ENCODE measurements around the gene ZNRF1.

The ZNRF1 gene

DNA sequence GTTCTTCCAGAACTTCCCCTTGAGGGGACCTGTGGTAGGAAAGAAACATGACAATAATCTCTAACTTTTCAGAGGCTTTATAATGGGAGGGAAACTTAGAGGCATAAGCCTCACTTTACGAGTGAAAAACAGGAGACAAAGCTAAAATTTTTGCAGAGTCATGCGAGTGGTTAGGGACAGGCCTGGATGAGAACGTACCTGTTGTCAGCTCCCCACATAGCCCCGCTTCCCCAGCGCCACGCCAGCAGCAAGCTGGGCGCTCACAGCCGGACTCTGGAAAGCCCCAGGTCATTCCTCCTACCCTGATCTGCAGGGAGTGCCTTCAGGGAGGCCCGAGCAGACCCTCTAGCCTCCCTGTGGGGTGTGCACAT lies 64.1 kb downstream of the ZNRF1 start:
- DNase-seq: no peak

DNA sequence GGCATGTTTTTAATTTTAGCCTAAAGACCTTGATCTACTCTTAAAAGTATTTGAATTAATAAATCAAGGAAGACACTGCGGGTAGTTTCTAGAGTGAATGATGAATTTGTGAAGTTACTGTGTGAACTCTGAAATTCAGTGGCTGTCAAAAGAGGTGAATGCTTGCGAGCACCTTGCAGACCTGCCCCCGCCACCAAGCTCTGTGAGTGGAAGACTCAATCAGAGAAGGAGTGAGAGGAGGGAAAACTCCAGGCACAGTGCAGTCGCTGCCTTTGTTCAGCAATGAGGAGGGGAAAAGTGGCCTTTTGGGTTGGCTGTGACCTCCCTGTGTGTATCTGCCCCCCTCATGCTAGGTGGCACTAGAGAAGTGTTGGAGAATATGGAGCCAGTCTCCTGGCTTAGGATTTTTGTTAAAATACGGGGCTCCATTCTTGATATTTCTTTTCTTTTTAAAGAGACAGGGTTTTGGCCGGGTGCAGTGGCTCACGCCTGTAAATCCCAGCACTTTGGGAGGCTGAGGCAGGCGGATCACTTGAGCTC lies 64.8 kb downstream of the ZNRF1 start:
- no peak for DNase-seq

DNA sequence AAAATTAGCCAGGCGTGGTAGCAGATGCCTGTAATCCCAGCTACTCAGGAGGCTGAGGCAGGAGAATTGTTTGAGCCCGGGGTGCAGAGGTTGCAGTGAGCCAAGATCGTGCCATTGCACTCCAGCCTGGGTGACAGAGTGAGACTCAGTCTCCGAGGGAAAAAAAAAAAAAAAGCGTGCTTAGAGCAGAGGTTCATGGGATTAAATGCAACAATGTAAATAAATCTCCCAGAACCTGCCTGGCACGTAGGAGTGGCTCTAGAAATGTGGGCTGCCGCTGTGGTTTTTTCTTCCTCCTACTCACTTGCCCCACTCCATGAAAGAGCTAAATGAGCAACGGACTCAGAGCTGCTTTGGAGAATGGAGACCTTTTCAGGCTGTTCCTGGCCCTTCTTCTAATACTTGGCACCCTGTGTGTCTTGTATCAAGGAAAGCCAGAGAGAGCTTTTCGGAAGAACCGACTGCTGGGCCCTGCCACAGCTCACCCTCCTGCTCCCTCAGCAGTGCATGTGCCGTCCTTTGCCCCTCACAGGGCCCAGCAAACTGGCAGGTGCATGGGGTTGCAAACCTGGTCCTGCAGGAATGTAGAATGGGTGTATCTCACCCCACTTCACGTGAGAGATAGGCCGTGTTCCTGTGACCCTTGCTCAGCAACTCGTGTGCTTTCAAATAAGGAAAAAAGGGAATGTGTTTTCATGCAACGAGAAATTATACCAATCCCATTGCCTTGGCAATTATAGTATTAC lies 65.8 kb downstream of the ZNRF1 start:
- no peak for DNase-seq

DNA sequence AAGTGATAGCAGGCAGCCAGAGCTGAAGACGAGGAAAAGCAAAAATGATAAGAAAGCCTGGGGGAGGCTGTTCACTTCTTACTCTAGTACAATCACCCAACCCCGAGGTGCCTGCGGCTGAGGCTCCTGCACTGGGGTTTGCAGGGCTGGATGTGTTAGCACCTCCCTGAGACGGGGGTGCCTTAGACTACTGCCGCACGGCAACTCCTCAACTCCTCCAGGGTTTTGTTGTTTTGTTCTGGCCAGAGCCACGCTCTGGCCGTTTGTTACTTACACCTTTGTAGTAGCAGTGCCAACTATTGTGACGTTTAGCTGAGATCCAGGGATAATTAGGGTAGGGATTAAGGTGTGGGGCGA lies 66.3 kb downstream of the ZNRF1 start:
- DNase-seq: no peak

DNA sequence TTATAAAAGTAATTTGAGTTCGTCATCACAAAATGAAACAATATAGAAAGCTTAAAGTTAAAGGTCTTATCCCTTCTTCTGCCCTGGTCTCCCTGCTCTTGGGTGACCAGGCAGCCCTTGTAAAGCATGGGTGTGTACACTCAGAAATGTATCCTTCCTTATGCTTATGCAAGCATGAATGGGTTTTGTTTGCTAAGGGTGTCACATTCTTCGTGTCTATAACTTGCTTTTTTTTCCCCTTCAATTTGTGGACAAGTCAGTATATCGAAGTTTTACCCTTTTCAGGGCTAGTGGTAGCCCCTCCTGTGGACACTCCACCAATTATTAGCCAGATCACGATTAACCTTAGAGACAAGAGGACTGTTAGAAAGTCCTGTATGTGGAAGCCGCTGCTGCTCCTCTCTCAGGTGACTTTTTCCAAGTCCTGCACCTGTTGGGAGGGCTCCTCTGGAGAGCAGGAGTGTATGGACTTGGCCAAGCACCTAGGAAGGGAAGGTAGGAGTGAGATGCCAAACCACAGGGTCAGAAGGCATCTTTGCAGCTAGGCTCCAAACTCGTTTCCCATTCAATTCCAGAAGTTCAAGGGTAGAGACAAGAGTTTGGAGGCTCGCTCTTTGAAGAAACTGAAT lies 66.8 kb downstream of the ZNRF1 start:
- DNase-seq: no peak

DNA sequence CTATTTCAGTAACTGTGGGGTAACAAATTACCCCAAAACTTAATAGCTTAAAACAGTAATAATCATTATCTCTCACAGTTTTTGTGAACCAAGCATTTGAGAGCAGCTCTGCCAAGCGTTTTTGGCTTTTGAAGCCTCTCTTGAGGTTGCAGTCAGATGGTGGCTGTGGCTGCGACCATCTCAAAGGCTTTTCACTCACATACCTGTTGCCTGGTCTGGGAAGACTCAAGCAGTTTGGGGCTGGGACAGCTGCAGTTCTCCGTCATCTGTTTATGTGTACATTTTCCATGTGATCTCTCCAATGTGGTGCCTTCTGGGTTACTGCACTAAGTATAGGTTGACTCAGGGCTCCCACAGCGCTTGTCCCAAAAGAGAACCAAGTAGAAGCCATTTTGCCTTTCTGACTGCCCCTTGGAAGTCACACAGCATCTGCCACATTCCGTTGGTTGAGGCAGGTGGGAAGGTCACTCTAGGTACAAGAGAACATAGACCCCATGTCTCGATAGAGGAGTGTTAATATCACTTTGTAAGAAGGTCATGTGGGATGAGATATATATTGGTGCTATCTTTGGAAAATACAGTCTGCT lies 68.1 kb downstream of the ZNRF1 start:
- DNase-seq: no peak

DNA sequence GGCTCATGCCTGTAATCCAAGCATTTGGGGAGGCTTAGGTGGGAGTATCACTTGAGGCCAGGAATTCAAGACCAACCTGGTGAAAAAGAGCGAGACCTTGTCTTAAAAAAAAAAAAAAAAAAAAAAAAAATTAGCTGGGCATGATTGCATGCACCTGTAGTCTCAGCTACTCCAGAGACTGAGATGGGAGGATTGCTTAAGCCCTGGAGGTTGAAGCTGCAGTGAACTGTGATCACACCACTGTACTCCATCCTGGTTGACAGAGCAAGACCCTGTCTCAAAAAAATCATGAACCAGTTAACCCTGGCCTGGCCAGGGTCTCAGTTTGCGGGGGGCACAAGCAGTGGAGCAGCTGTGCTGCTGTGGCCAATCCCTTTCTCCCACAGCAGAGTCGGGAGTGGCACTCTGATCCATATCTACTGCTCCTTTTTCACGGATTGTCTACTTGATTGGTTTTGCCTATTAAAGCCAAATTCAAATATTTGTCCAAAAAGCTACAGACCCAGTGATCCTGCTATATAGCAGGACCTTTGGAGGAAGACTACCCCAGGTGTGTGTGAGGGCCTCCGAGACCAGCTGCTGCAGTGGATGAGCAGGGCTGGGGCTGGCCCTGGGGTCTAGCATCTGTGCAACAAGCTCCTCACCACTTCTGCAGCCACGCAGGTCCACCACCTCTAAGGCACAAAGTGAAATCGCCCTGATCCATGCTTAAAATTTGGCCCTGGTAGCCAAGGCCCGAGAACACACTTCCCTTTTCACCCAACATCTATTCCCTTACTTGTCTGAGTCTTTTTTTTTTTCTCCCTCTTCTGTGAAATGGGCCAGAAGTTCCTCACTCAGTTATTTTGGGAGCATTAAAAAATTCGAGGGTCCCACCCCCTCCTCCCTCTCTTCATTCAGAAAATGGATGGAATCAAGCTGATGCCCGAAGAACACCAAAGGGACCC lies 69.5 kb downstream of the ZNRF1 start:
- no peak for DNase-seq

DNA sequence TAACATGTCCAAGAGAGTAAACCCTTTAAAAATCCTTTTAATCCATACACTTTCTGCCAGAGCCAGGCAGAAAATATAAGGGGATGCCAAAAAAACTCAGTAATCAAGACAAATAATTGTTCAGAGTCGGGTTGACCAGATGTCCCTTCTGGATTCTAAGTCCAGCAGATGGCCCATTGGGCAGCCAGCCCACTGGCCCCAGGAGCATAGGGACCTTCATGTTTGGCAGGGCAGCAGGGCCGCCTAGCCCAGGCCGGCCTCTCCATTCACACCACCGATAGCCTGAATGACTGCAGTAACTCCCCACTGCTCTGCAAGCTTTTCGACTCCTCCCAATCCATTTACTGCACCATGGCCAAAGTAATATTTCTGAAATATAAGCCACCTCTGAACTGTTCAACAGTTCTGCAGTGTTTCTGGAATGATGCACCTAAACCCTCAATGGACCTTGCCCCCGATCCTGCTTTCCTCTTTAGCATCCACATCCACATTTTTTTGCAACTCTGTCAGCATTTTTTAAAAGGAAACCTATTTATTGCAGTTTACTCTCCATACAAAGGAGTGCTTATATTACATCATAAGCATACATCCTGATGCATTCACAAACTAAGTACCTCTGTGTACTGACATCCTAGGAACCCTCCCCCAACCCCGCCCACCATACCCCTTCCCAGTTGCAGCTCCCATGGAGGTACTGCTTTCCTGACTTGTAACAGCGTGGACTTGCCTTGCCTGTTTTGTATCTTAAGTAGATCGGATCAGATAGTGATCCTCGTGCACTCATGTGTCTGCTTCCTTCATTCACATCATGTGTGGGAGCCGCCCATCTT lies 71.4 kb downstream of the ZNRF1 start:
- DNase-seq: no peak

DNA sequence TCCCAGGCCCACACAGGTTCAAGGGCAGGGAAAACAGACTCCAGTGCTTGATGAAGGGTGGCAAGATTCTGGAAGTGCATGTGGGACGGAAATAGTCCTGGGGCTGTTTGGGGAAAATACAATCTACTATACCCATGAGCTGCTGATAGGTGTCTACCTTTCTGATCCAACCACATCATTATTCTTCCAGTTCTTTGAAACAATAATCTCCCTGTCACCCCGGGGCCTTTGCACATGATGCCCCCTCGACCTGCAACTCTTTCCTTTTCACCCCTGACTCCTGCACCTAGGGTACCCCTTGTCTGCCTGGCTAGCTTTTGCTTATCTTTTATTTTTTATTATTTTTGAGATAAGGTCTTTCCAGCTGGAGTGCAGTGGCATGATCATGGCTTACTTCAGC lies 72.8 kb downstream of the ZNRF1 start:
- no peak for DNase-seq

DNA sequence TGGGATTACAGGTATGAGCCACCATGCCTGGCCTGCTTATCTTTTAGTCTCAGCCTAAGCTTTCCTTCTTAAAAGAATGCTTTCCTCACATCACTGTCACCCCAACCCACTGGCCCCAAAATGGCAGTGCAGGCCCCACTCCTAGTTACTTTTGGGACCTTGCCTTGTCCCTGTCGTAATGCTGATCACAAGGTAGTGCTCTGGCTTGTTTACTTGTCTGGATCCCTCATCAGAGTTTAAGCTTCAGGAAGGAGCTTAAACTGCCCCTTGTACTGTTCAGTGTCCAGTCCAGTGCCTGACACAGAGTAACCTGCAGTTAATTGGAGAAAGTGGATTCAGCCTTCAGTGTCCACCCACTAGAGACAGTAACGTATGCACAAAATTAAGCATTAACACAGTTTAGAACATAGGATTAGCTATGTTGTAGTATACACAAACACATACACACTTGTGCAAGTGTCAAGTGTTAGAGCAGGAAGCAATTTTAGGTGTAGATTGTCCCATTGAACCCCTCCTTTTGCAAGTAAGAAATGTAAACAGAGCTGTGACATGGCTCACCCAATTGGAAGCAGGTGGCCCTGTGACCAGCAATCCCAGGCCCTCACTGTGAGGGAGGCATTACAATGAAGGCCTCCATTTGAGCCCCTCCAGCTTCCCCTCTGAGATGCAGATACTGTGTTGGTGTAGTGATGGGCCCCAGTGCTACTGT lies 73.6 kb downstream of the ZNRF1 start:
- no peak for DNase-seq

DNA sequence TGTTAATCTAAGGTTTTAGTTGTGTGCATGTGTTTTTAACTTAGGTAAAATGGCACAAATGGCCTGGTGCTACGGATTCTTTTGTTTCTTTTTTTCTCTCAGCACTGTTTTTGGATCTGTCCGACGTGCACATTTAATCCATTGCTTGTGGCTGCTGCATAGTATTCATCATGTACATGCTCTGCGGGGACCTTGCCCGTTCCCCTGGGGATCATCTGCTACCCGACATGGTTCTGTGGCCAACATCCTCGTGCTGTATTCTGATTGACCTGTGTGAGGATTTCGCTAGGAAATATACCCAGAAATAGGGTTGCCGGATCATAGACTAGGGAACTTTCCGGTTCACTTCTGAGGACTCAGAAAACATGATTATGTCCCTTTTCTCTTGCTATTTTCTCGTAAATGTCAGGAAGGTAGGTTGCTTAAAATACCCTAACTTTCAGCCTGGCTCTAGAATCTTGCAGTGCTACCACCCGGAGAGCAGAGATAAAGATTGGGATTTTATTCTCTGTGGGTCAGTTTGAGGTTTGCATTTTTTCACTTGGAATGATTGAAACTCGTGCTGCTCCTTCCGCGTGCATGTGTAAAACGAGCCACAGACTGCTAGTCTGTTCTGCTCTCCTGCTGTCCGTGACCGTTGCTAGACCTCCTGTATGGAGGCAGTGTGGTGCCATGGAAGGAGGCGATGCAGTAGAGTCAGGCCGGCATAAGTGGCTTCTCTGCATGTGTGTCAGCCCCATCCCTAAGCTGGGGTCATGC lies 74.9 kb downstream of the ZNRF1 start:
- no peak for DNase-seq

DNA sequence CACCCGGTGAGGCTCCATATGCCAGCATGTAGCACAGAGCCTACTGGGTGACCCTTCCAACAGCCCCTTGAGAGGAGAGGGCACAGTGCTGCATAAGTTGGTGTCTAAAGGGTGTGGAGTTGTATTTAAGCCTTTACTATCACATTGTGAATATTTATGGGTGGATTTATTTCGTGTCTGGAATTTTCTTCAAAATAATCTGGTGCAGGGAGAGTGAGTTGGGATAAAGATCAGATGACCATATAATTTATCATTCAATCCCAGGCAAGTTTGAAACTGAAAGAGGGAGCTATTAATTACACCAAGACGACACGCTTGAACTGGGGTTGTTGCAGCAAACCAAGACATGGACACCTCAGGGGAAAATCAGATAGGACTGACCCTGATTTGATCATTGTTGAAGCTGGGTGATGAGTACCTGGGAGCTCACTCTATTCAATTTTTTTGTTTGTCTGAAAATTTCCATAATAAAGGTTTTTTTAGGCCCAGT lies 75.5 kb downstream of the ZNRF1 start:
- DNase-seq: no peak

DNA sequence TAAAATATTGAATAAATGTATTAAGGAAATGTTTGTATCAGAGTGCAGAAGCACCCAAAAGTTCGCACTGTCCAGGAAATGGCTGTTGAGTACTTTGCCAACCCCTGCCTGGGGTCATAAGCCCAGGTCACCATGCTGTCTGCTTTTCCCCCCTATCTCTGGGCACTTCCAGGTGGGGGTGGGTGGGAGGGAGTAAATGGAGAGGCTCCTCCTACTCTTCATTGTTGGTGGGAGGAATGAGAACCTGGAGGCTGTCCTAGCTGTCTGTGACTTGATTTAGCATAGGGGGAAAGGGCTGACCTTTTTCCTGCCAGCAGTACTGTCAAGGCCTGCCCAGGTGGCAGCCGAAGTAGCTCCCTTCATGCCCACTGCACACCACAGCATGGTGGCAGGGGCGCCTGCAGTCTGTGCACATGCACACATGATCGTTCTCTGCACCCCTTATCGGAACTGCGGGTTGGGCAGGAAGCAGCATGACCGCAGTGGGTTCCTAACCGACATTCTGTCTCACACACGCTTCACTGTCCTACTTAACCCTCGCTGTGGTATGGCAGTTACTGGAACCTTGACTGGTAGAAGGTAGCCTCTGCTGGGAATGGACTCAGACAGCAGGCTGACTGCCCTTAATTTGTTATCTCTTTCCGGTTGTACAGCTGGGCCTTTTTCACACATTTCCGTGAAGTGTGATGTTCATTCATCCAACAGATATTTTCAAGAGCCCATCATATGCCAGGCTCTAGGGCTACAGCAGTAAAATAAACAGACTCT lies 76.3 kb downstream of the ZNRF1 start:
- DNase-seq: no peak

DNA sequence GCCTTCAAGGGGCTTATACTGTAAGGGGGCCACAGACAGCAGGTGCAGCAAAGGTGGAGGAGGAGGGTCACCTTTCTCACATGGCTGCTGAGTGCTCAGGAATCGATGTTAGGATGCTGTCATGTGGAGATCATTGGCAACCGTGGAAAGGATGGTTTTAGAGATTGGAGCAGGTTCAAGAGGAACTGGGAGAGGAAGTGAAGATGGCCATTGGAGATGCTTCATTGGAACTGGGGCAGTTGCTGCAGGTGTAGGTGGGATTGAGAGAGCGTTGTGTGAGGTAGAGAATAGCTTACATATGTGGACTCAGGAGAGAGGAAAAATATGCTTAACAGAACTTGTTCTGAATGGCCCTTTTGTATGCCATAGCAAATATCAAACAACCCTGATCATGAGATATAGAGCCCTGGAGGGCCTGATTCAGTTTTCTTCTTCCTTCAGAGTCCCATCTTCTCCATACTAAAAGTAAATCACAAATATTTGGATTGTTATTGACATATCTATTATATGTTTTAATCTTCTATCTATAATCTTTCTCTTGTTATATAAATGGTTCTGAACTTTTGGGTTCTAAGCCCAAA lies 77.0 kb downstream of the ZNRF1 start:
- DNase-seq: no peak

DNA sequence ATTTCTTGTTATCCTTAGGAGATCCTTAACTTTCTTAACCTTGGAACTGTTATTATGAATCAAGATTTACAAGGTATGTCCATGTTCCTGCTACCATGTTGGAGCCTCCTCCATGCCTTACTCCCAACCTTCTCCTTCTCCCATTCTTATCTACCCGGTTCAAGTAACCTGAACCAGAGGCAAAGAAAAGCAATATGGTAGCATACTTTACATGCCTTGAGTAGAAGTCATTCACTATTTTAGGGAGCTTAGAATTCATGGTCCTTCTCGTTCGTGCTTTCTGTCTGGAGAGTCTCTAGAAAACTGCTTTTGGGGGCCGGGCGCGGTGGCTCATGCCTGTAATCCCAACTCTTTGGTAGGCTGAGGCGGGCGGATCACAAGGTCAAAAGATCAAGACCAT lies 80.1 kb downstream of the ZNRF1 start:
- DNase-seq: no peak

DNA sequence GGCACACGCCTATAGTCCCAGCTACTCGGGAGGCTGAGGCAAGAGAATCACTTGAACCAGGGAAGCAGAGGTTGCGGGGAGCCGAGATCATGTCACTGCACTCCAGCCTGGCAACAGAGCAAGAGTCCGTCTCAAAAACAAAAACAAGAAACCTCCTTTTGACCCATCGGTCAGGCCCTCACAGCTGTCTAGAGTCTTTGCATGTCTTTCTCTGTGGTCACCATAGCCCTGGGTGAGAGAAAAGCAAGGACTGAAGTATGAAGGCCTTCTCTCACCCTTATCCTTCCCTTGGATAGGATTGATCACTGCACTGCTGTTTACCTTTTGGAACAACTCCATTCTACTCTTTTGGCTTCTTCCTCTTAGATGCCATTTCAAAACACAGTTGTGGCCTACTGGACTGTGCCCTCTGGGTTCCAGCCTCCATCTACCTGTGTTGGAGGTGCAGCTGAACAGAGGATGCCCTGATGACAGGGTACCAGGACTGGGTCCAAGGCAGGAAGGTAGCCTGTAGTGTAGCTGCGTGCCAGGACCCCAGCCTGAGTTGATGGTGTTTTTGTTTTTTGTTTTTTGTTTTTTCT lies 80.6 kb downstream of the ZNRF1 start:
- no peak for DNase-seq

DNA sequence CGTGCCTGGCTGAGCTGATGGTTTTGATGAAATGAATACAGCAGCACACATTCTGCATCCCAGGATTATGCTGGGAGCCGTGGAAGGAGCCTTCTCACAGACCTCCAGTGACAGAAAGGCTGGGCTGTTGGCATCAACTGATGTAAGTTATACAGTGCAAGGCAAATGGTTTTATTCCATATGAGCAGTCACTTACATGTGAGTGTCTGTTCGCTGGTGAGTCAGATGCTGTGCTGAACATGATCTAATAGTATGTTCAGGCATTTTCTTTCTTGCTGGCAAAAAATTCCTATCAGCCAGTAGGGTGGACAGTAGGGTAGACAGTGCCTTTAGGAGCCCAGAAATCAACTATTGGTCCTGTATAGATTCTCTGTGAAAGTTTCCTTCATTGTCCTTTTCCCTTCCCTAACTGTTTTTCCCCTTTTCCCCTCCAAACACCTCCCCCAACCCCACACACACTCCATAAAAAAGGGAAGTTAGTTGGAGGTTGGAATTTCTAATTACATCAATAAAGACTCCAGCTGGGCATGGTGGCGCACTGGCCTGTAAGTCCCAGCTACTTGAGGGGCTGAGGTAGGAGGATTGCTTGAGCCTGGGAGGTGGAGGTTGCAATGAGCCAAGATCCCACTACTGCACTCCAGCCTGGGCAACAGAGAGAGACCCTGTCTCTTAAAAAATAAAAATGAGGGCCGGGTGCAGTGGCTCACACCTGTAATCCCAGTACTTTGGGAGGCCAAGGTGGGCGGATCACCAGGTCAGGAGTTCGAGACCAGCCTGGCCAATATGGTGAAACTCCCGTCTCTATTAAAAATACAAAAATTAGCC lies 81.6 kb downstream of the ZNRF1 start:
- DNase-seq: no peak

DNA sequence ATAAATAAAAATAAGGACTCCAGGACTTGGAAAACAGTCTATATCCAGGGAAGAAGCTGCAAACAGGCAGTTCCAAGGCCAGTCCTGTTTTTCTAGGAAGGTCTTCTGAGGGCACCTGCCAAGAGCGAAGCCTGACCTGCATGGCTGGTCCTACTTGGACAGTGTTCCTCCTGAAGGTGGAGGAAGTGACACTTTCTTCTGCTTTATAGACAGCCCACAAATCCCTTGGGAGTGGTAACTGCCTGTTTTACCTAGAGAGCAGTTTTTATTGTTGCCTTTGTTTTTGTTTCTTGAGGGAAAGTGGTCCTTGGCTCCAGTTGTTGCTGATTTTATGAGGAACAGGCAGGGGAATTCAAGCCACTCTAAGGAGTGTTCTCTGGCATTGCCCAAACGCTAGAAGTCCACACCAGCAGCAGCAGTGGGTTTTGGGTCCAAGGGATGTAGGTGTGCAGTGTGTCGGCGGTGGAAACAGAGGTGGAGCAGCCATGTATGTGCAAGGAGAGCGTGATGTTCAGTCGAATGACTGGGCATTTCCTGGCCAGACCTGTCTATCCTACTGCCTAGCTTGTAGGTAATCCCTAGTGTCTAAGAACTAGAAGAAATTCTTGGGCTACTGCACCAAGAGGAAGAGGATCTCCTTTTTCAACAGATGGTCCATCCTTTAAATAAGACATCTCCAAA lies 82.5 kb downstream of the ZNRF1 start:
- DNase-seq: no peak
